Measurements from ENCODE around the gene ZDHHC3.

The ZDHHC3 gene

DNA sequence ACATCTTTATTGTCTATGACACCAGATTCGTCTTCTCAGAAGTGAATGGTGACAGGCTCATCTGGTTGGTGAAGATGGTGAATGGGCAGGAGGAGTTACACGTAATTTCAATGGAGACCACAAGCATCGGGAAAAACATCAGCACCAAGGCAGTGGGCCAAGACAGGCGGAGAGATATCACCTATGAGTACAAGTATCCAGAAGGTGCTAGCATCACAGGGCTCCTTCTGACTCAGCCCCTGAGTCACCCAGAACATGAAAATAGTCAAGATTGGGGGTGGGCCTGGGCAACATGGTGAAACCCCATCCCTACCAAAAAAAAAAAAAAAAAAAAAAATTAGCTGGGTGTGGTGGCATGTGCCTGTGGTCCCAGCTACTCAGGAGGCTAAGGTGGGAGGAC lies 69.0 kb downstream of the ZDHHC3 start:
- H3K27ac ChIP-seq (ENCODE audit: low read depth in 2 of 2, low read length in 2 of 2) = no peak overlapping the region
- H3K9me3 ChIP-seq (ENCODE audit: control insufficient read depth in 2 of 2, low read length in 2 of 2) = no peaks in the 10 kb centered on the region
- H3K27me3 ChIP-seq (ENCODE audit: control insufficient read depth in 2 of 2, insufficient read depth in 2 of 2, low read length in 2 of 2) = no peaks in the 10 kb centered on the region
- H3K4me3 ChIP-seq (ENCODE audit: low read length in 2 of 2) = no peak overlapping the region
- H3K9ac ChIP-seq (ENCODE audit: low read depth in 1 of 2, low read length in 2 of 2) = no peak overlapping the region
- H3K36me3 ChIP-seq (ENCODE audit: control insufficient read depth in 2 of 2, insufficient read depth in 2 of 2, low read length in 2 of 2) = no peaks in the 10 kb centered on the region
- no peaks in the 10 kb centered on the region for H3K4me1 ChIP-seq (ENCODE audit: control insufficient read depth in 2 of 2, insufficient read depth in 2 of 2, low read length in 2 of 2)

DNA sequence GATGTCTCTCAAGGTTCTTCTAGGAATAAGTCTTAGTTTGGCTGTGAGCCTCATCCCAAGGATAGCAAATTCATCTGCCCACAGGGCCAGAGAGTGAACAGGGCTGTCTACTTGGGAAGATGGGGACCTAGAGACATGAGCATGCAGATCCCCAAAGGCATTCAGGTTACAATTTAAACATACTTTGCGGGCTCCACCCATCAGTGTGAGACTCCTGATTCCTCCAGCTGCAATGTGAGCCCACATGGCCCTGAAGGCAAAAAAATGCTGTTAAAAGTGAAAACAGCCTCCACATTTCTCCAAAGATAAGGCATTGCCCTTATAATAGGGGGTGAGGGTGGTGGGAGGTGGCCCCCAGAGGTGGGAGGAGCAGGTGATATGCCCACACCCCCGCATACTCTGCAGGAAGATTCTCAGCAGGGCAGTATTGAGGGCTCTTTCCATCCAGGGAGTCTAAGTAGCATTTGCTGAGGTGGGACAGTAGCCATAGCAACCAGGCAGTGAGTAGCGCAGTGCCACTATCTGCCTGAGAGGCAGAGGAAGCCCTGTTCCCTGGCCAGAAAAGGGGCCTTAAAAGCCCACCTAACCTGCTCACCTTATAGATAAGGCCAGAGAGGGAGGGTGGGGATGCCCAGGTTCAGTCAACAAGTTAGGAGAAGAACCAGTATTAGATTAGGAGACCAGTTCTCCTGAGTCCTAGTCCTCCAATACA lies 70.4 kb downstream of the ZDHHC3 start:
- Histone ChIP-seq H3K27me3 (ENCODE audit: control insufficient read depth in 2 of 2, insufficient read depth in 2 of 2, low read length in 2 of 2) (no peaks in the 10 kb centered on the region), H3K36me3 (ENCODE audit: control insufficient read depth in 2 of 2, insufficient read depth in 2 of 2, low read length in 2 of 2) (no peaks in the 10 kb centered on the region), H3K9ac (ENCODE audit: low read depth in 1 of 2, low read length in 2 of 2) (no peak overlapping the region), H3K9me3 (ENCODE audit: control insufficient read depth in 2 of 2, low read length in 2 of 2) (no peaks in the 10 kb centered on the region), H3K4me1 (ENCODE audit: control insufficient read depth in 2 of 2, insufficient read depth in 2 of 2, low read length in 2 of 2) (no peaks in the 10 kb centered on the region), H3K27ac (ENCODE audit: low read depth in 2 of 2, low read length in 2 of 2) (no peak overlapping the region), H3K4me3 (ENCODE audit: low read length in 2 of 2) (no peak overlapping the region)

DNA sequence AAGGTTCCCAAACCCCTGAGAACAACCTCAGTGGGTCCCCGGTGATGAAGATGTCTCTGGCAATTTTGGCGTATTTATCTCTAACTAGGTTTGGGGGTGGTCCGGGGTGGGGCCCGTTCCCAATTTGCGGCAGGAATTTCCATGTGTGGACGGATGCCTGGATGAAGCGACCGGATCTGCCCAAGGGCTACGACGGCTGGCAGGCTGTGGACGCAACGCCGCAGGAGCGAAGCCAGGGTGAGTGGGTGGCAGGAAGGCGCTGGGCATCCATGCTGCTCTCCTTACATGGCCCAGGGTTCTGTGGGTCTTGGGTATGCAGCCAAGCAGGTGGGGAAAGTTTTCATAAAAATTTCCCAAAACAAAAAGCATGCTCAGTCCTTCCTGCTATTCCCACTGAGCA lies 72.2 kb downstream of the ZDHHC3 start:
- Histone ChIP-seq H3K9ac (ENCODE audit: low read depth in 1 of 2, low read length in 2 of 2) (no peak overlapping the region), H3K27ac (ENCODE audit: low read depth in 2 of 2, low read length in 2 of 2) (no peak overlapping the region), H3K27me3 (ENCODE audit: control insufficient read depth in 2 of 2, insufficient read depth in 2 of 2, low read length in 2 of 2) (peaks cover 0 to 4% of the 10 kb centered on the region in 2 donors), H3K36me3 (ENCODE audit: control insufficient read depth in 2 of 2, insufficient read depth in 2 of 2, low read length in 2 of 2) (no peaks in the 10 kb centered on the region), H3K4me1 (ENCODE audit: control insufficient read depth in 2 of 2, insufficient read depth in 2 of 2, low read length in 2 of 2) (no peaks in the 10 kb centered on the region), H3K9me3 (ENCODE audit: control insufficient read depth in 2 of 2, low read length in 2 of 2) (no peaks in the 10 kb centered on the region), H3K4me3 (ENCODE audit: low read length in 2 of 2) (no peak overlapping the region)

DNA sequence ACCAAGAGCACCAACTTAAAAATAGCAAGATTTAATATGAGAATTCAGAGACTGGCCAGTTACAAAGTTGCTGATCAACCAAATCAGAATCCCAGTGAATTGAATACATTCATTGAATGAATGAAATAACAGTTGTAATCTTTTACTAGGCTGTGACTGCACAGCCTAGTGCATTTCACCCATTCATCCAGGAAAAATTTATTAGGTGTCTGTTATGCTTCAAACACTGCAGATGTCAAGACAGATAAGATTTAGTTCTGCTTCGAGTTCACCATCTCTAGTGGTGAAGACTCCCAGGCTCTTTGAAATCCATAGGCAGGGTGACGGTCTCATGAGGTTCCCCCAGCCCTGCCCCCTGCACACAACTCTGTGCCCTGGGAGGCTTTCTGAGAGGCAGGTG lies 72.7 kb downstream of the ZDHHC3 start:
- Histone ChIP-seq H3K9me3 (ENCODE audit: control insufficient read depth in 2 of 2, low read length in 2 of 2) (no peaks in the 10 kb centered on the region), H3K4me1 (ENCODE audit: control insufficient read depth in 2 of 2, insufficient read depth in 2 of 2, low read length in 2 of 2) (no peaks in the 10 kb centered on the region), H3K27ac (ENCODE audit: low read depth in 2 of 2, low read length in 2 of 2) (no peak overlapping the region), H3K9ac (ENCODE audit: low read depth in 1 of 2, low read length in 2 of 2) (no peak overlapping the region), H3K36me3 (ENCODE audit: control insufficient read depth in 2 of 2, insufficient read depth in 2 of 2, low read length in 2 of 2) (no peaks in the 10 kb centered on the region), H3K27me3 (ENCODE audit: control insufficient read depth in 2 of 2, insufficient read depth in 2 of 2, low read length in 2 of 2) (peaks cover 0 to 4% of the 10 kb centered on the region in 2 donors), H3K4me3 (ENCODE audit: low read length in 2 of 2) (no peak overlapping the region)

DNA sequence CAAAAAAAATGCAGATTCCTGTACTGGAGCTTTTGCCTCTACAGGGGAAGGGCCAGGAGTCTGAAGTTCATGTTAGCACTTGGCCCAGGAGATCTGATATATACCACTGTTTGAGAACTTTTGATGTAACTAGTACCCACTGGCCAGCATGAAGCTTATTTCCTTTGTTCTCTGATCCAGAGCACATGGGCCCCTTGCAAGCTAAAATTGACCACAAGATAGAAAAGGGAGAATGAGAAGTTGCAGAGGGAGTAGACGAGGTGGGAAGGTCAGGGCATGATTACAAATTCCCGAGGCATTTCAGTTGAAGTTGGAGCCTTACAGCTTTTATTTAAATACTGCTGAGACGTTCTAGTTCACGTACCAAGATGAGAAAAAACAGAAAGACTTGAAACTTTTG lies 73.3 kb downstream of the ZDHHC3 start:
- Histone ChIP-seq H3K27ac (ENCODE audit: low read depth in 2 of 2, low read length in 2 of 2) (no peak overlapping the region), H3K36me3 (ENCODE audit: control insufficient read depth in 2 of 2, insufficient read depth in 2 of 2, low read length in 2 of 2) (no peaks in the 10 kb centered on the region), H3K4me3 (ENCODE audit: low read length in 2 of 2) (no peak overlapping the region), H3K4me1 (ENCODE audit: control insufficient read depth in 2 of 2, insufficient read depth in 2 of 2, low read length in 2 of 2) (no peaks in the 10 kb centered on the region), H3K9me3 (ENCODE audit: control insufficient read depth in 2 of 2, low read length in 2 of 2) (no peaks in the 10 kb centered on the region), H3K27me3 (ENCODE audit: control insufficient read depth in 2 of 2, insufficient read depth in 2 of 2, low read length in 2 of 2) (peaks cover 0 to 4% of the 10 kb centered on the region in 2 donors), H3K9ac (ENCODE audit: low read depth in 1 of 2, low read length in 2 of 2) (no peak overlapping the region)

DNA sequence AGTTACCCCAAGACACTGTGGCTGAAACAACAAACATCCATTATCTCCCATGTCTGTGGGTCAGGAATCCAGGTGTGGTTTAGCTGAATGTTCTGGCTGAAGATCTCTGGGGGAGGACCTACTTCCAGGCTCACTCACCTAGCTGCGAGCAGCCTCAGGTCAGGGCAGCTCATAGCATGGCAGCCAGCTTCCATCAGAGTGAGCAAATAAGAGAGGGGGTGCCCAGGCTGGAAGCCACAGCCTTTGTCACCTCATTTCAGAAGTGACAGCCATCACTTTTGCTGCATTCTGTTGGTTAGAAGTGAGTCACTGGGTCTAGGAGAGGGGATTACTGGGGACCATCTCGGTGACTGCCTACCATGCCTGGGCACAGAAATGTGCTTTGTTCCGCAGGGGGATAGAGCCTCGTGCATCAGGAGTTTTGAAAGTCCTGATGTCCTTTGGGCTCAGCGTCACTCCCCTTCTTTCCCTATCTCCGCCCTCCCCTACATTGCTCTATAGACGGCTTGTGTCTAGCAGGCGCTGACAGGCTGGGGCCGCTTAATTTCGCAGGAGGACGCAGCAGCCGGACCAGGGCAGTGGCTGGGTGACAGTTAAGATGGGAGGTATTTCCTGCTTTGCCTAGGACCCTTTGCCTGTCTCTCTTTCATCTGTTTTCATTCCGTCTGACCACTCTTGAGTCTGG lies 76.1 kb downstream of the ZDHHC3 start:
- Histone ChIP-seq H3K36me3 (ENCODE audit: control insufficient read depth in 2 of 2, insufficient read depth in 2 of 2, low read length in 2 of 2) (no peaks in the 10 kb centered on the region), H3K9ac (ENCODE audit: low read depth in 1 of 2, low read length in 2 of 2) (no peak overlapping the region), H3K4me3 (ENCODE audit: low read length in 2 of 2) (no peak overlapping the region), H3K27me3 (ENCODE audit: control insufficient read depth in 2 of 2, insufficient read depth in 2 of 2, low read length in 2 of 2) (peaks cover 0 to 4% of the 10 kb centered on the region in 2 donors), H3K27ac (ENCODE audit: low read depth in 2 of 2, low read length in 2 of 2) (no peak overlapping the region), H3K9me3 (ENCODE audit: control insufficient read depth in 2 of 2, low read length in 2 of 2) (no peaks in the 10 kb centered on the region), H3K4me1 (ENCODE audit: control insufficient read depth in 2 of 2, insufficient read depth in 2 of 2, low read length in 2 of 2) (no peaks in the 10 kb centered on the region)

DNA sequence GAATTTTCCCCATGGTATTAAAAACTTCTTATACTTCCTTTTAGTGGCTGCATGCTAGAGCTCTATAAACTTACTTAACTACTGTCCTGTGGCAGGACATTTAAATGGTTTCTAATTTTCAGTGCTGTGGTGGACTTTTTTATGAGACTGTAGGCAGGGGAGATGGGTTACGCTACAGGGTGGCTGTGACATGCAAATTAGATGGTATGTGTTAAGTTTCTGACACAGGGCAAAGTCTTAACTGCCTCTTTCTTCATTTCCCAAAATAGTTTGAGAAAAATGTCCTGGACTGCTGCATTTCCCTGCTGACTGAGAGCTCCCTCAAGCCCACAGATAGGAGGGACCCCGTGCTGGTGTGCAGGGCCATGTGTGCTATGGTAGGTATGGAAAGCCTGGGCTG lies 79.5 kb downstream of the ZDHHC3 start:
- Histone ChIP-seq H3K36me3 (ENCODE audit: control insufficient read depth in 2 of 2, insufficient read depth in 2 of 2, low read length in 2 of 2) (no peaks in the 10 kb centered on the region), H3K9ac (ENCODE audit: low read depth in 1 of 2, low read length in 2 of 2) (no peak overlapping the region), H3K4me1 (ENCODE audit: control insufficient read depth in 2 of 2, insufficient read depth in 2 of 2, low read length in 2 of 2) (no peaks in the 10 kb centered on the region), H3K9me3 (ENCODE audit: control insufficient read depth in 2 of 2, low read length in 2 of 2) (no peaks in the 10 kb centered on the region), H3K27ac (ENCODE audit: low read depth in 2 of 2, low read length in 2 of 2) (no peak overlapping the region), H3K4me3 (ENCODE audit: low read length in 2 of 2) (no peak overlapping the region), H3K27me3 (ENCODE audit: control insufficient read depth in 2 of 2, insufficient read depth in 2 of 2, low read length in 2 of 2) (peaks cover 0 to 4% of the 10 kb centered on the region in 2 donors)

DNA sequence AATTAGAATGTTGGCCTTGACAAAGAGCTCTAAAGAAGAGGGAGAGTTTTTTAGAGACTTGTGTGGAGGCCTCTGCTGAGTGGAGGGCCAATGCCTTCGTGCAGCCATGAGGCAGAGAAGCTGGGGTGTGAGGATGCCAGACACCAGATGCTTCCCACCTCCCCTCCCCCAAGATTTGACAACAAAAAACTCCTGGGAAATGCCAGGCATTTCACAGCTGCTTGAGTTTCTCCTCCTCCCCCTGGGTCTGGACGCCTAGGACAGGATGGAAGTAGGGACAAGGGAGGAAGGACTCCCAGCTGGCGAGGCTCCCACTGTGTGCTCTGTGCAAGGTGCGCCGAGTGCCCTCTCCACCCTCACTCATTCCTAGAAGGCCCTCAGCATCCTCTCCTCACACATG lies 81.5 kb downstream of the ZDHHC3 start:
- no peaks in the 10 kb centered on the region for H3K9me3 ChIP-seq (ENCODE audit: control insufficient read depth in 2 of 2, low read length in 2 of 2)

DNA sequence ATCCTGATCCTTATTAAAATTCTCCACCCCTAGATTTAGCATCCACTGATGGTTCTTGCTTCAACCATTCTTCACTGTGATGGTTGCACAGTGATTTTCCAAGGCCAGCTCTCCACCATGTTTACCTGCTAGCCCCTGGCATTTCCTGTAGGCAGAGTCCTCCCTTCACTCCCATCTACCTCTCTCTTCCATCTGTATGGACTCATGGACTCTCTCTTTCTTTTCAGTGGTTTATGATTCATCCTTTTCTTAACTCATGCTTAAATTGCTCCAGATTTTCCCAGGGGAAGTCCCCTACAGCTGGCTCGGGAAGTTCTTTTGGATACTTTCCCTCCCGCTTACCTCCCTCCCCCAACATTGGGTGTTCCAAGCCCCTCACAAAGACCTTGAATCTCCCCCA lies 82.9 kb downstream of the ZDHHC3 start:
- Histone ChIP-seq H3K27me3 (ENCODE audit: control insufficient read depth in 2 of 2, insufficient read depth in 2 of 2, low read length in 2 of 2) (no peaks in the 10 kb centered on the region), H3K36me3 (ENCODE audit: control insufficient read depth in 2 of 2, insufficient read depth in 2 of 2, low read length in 2 of 2) (no peaks in the 10 kb centered on the region), H3K4me1 (ENCODE audit: control insufficient read depth in 2 of 2, insufficient read depth in 2 of 2, low read length in 2 of 2) (no peaks in the 10 kb centered on the region), H3K4me3 (ENCODE audit: low read length in 2 of 2) (no peak overlapping the region), H3K9ac (ENCODE audit: low read depth in 1 of 2, low read length in 2 of 2) (no peak overlapping the region), H3K9me3 (ENCODE audit: control insufficient read depth in 2 of 2, low read length in 2 of 2) (no peaks in the 10 kb centered on the region), H3K27ac (ENCODE audit: low read depth in 2 of 2, low read length in 2 of 2) (no peak overlapping the region)

More for the DNA sequence above, 81.5 kb downstream of the ZDHHC3 start:
- H3K4me3 ChIP-seq (ENCODE audit: low read length in 2 of 2) = no peak overlapping the region
- peaks cover 0 to 2% of the 10 kb centered on the region in 2 donors for H3K27me3 ChIP-seq (ENCODE audit: control insufficient read depth in 2 of 2, insufficient read depth in 2 of 2, low read length in 2 of 2)
- H3K4me1 ChIP-seq (ENCODE audit: control insufficient read depth in 2 of 2, insufficient read depth in 2 of 2, low read length in 2 of 2) = no peaks in the 10 kb centered on the region
- H3K36me3 ChIP-seq (ENCODE audit: control insufficient read depth in 2 of 2, insufficient read depth in 2 of 2, low read length in 2 of 2) = no peaks in the 10 kb centered on the region
- H3K9ac ChIP-seq (ENCODE audit: low read depth in 1 of 2, low read length in 2 of 2) = no peak overlapping the region
- H3K27ac ChIP-seq (ENCODE audit: low read depth in 2 of 2, low read length in 2 of 2) = no peak overlapping the region

DNA sequence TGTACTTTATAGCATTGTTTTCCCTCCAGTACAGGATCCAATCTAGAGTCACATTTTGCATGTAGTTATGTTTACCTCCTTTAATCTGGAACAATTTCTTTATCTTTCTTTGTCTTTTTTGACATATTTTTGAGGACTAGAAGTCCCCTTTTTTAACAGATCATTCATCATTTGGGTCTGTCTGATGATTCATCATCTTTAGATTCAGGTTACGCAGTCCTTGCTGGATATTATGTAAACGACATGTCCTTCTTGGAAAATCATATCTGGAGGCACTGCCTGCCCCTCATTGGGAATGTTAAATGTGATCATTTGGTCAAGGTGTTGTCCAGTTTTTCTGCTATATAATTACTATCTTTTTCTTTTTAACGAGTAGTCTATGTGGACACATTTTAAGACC lies 83.3 kb downstream of the ZDHHC3 start:
- no peak overlapping the region for H3K27ac ChIP-seq (ENCODE audit: low read depth in 2 of 2, low read length in 2 of 2)

More for the DNA sequence above, 83.3 kb downstream of the ZDHHC3 start:
- no peak overlapping the region for H3K4me3 ChIP-seq (ENCODE audit: low read length in 2 of 2)
- no peaks in the 10 kb centered on the region for H3K9me3 ChIP-seq (ENCODE audit: control insufficient read depth in 2 of 2, low read length in 2 of 2)
- no peaks in the 10 kb centered on the region for H3K27me3 ChIP-seq (ENCODE audit: control insufficient read depth in 2 of 2, insufficient read depth in 2 of 2, low read length in 2 of 2)
- no peak overlapping the region for H3K9ac ChIP-seq (ENCODE audit: low read depth in 1 of 2, low read length in 2 of 2)
- no peaks in the 10 kb centered on the region for H3K4me1 ChIP-seq (ENCODE audit: control insufficient read depth in 2 of 2, insufficient read depth in 2 of 2, low read length in 2 of 2)
- no peaks in the 10 kb centered on the region for H3K36me3 ChIP-seq (ENCODE audit: control insufficient read depth in 2 of 2, insufficient read depth in 2 of 2, low read length in 2 of 2)

All from mucosa of rectum (tissue), 2 donors.